Mesodermal cell (in vitro differentiated cells): ENCODE results near the gene RASA3.

Source experiments
- H3K27ac ChIP-seq: 2 replicates; pipeline ENCODE4 v1.7.0; 2013; ENCODE audit warnings: mild to moderate bottlenecking, low read depth, low read length, moderate library complexity; ENCODE audit not compliant: severe bottlenecking
- H3K36me3 ChIP-seq: 2 replicates; pipeline ENCODE4 v1.7.1; 2013; ENCODE audit warnings: mild to moderate bottlenecking, low read length, moderate library complexity; ENCODE audit not compliant: control insufficient read depth, insufficient read depth
- H3K4me1 ChIP-seq: one replicate; pipeline ENCODE4 v1.7.1; 2013; ENCODE audit warnings: mild to moderate bottlenecking, low read length; ENCODE audit not compliant: insufficient read depth, control insufficient read depth, poor library complexity, severe bottlenecking
- H3K4me3 ChIP-seq: 2 replicates; pipeline ENCODE4 v1.7.0; 2013; ENCODE audit warnings: low read length, control low read depth, mild to moderate bottlenecking; ENCODE audit not compliant: insufficient read depth, poor library complexity, severe bottlenecking; ENCODE audit errors: extremely low read depth
- H3K9me3 ChIP-seq: 2 replicates; pipeline ENCODE4 v1.7.1; 2013; ENCODE audit warnings: mild to moderate bottlenecking, low read length, moderate library complexity; ENCODE audit not compliant: control insufficient read depth
- WGBS, 2 experiments: methylation state at CpG; one replicate each; pipeline ENCODE4 v1.1.5; 2013; ENCODE audit warnings: missing lambda C conversion rate in 2 of 2; ENCODE audit not compliant: insufficient coverage in 2 of 2; 5-methylcytosine and 5-hydroxymethylcytosine counted together

RASA3 gene

GRCh38 chr13:114146629-114147028 lies 14.2 kb upstream of the RASA3 start:
- no peaks in the 10 kb centered on the region for H3K9me3 ChIP-seq
- WGBS, 2 experiments = 44 to 57% methylated on average over 8 to 10 of the region's 10 CpGs
- H3K27ac ChIP-seq = no peak overlapping the region
- H3K36me3 ChIP-seq = no peaks in the 10 kb centered on the region
- H3K4me1 ChIP-seq = peaks cover 2% of the 10 kb centered on the region
- no peak overlapping the region for H3K4me3 ChIP-seq

GRCh38 chr13:114146173-114146572 lies 13.8 kb upstream of the RASA3 start:
- Histone ChIP-seq H3K27ac (no peak overlapping the region), H3K9me3 (no peaks in the 10 kb centered on the region), H3K36me3 (no peaks in the 10 kb centered on the region), H3K4me1 (peaks cover 2% of the 10 kb centered on the region), H3K4me3 (no peak overlapping the region)
- 92 to 94% methylated on average over 10 to 14 of the region's 14 CpGs for WGBS, 2 experiments

- Histone ChIP-seq H3K4me3 (no peak overlapping the region), H3K36me3 (no peaks in the 10 kb centered on the region), H3K9me3 (no peaks in the 10 kb centered on the region), H3K27ac (no peak overlapping the region), H3K4me1 (peaks cover 2% of the 10 kb centered on the region)
- WGBS, 2 experiments = 93% methylated on average over 11 to 14 of the region's 14 CpGs
These were observed 13.3 kb upstream of the RASA3 start for GRCh38 chr13:114145722-114146121.

- Histone ChIP-seq H3K9me3 (no peaks in the 10 kb centered on the region), H3K4me1 (peaks cover 2% of the 10 kb centered on the region), H3K36me3 (no peaks in the 10 kb centered on the region), H3K4me3 (no peak overlapping the region), H3K27ac (no peak overlapping the region)
- WGBS, 2 experiments = 63 to 74% methylated on average over 2 to 3 of the region's 3 CpGs
These were observed 12.8 kb upstream of the RASA3 start for GRCh38 chr13:114145256-114145655.

- H3K36me3 ChIP-seq = no peaks in the 10 kb centered on the region
- no peak overlapping the region for H3K27ac ChIP-seq
- H3K9me3 ChIP-seq = no peaks in the 10 kb centered on the region
- H3K4me3 ChIP-seq = no peak overlapping the region
- H3K4me1 ChIP-seq = peaks cover 2% of the 10 kb centered on the region
- 89 to 93% methylated on average over 15 to 17 of the region's 17 CpGs for WGBS, 2 experiments
These were observed 12.3 kb upstream of the RASA3 start for GRCh38 chr13:114144606-114145244.

GRCh38 chr13:114143806-114144605 lies 11.6 kb upstream of the RASA3 start:
- no peak overlapping the region for H3K4me3 ChIP-seq
- H3K27ac ChIP-seq = no peak overlapping the region
- peaks cover 2% of the 10 kb centered on the region for H3K4me1 ChIP-seq
- H3K9me3 ChIP-seq = no peaks in the 10 kb centered on the region
- H3K36me3 ChIP-seq = no peaks in the 10 kb centered on the region
- WGBS, 2 experiments = 63 to 65% methylated on average over 20 to 22 of the region's 24 CpGs

- WGBS, 2 experiments = 88 to 89% methylated on average over 24 to 26 of the region's 28 CpGs
- Histone ChIP-seq H3K4me3 (no peak overlapping the region), H3K27ac (no peak overlapping the region), H3K9me3 (no peaks in the 10 kb centered on the region), H3K36me3 (no peaks in the 10 kb centered on the region), H3K4me1 (peaks cover 2% of the 10 kb centered on the region)
These were observed 10.4 kb upstream of the RASA3 start for GRCh38 chr13:114142640-114143490.

GRCh38 chr13:114142137-114142550 lies 9.7 kb upstream of the RASA3 start:
- Histone ChIP-seq H3K36me3 (no peaks in the 10 kb centered on the region), H3K27ac (no peak overlapping the region)
- 91 to 93% methylated on average over 5 to 6 of the region's 6 CpGs for WGBS, 2 experiments

GRCh38 chr13:114141261-114141996 lies 9.0 kb upstream of the RASA3 start:
- Histone ChIP-seq H3K9me3 (no peaks in the 10 kb centered on the region), H3K4me1 (peaks cover 2% of the 10 kb centered on the region), H3K4me3 (no peak overlapping the region), H3K27ac (no peak overlapping the region), H3K36me3 (no peaks in the 10 kb centered on the region)
- WGBS, 2 experiments = 77 to 82% methylated on average over 15 of the region's 15 CpGs

More at GRCh38 chr13:114142137-114142550, 9.7 kb upstream of the RASA3 start:
- peaks cover 2% of the 10 kb centered on the region for H3K4me1 ChIP-seq
- no peaks in the 10 kb centered on the region for H3K9me3 ChIP-seq
- H3K4me3 ChIP-seq = no peak overlapping the region

- no peaks in the 10 kb centered on the region for H3K36me3 ChIP-seq
- peak overlapping the region; percentile 5 for H3K27ac ChIP-seq
- no peaks in the 10 kb centered on the region for H3K9me3 ChIP-seq
- H3K4me1 ChIP-seq = peaks cover 2% of the 10 kb centered on the region
- WGBS, 2 experiments = 83 to 84% methylated on average over 8 to 10 of the region's 10 CpGs
- H3K4me3 ChIP-seq = no peak overlapping the region
These were observed 8.5 kb upstream of the RASA3 start for GRCh38 chr13:114140906-114141250.
